NB4 (cell line): Measurements from ENCODE around the gene ZNF729.
"Not testable (repeated sequence)": the region's sequence is repeated elsewhere in the genome, so short reads cannot be mapped to it uniquely, and the experiment has no call there.

Experiments used
- DNase-seq: peaks from one replicate; pipeline ENCODE4 v3.0.0; 2010; ENCODE audit warnings: low read depth
- H3K4me3 ChIP-seq: one replicate; pipeline ENCODE4 v1.5.1; 2011; ENCODE audit warnings: mild to moderate bottlenecking, low read depth, low read length, moderate library complexity
- CTCF ChIP-seq: IDR thresholded peaks from one replicate; pipeline ENCODE4 v1.5.1; 2012; ENCODE audit warnings: low read depth, low read length
- MAX ChIP-seq: IDR thresholded peaks from 2 replicates; pipeline ENCODE4 v1.6.1; 2011; ENCODE audit warnings: low read depth, low read length
- MYC ChIP-seq: IDR thresholded peaks from 2 replicates; pipeline ENCODE4 v1.6.1; 2011; ENCODE audit warnings: low read depth, low read length
- POLR2A ChIP-seq: IDR thresholded peaks from 2 replicates; pipeline ENCODE4 v1.6.1; 2011; ENCODE audit warnings: mild to moderate bottlenecking; ENCODE audit not compliant: insufficient read length; ENCODE audit errors: extremely low read depth

ZNF729 gene

GRCh38 chr19:22261596-22261995 is 24.6 kb upstream of the ZNF729 start:
- TF ChIP-seq MYC (no peak), POLR2A (no peak), CTCF (no peak)
- H3K4me3 ChIP-seq: no peak overlapping the region
- no peak for DNase-seq

GRCh38 chr19:22263121-22263520 is 23.1 kb upstream of the ZNF729 start:
- TF ChIP-seq MYC (no peak), CTCF (no peak), POLR2A (no peak), MAX (no peak)
- no peak for DNase-seq
- H3K4me3 ChIP-seq: no peak overlapping the region

- not testable (repeated sequence) for H3K4me3 ChIP-seq, DNase-seq
These were observed 35.3 kb downstream of the ZNF729 start for GRCh38 chr19:22321554-22321953.

- H3K4me3 ChIP-seq: no peak overlapping the region
- TF ChIP-seq POLR2A (no peak), CTCF (no peak), MYC (no peak), MAX (no peak)
- no peak for DNase-seq
These were observed 40.0 kb downstream of the ZNF729 start for GRCh38 chr19:22326219-22326618.

- DNase-seq: no peak
- TF ChIP-seq CTCF (no peak), MYC (no peak), POLR2A (no peak), MAX (no peak)
- no peak overlapping the region for H3K4me3 ChIP-seq
These were observed 41.1 kb downstream of the ZNF729 start for GRCh38 chr19:22327321-22327720.

- DNase-seq: no peak
- TF ChIP-seq MAX: no peak
- no peak for TF ChIP-seq MYC
- TF ChIP-seq CTCF: no peak
- no peak for TF ChIP-seq POLR2A
- no peak overlapping the region for H3K4me3 ChIP-seq
These were observed 45.3 kb downstream of the ZNF729 start for GRCh38 chr19:22331521-22331920.
